A673 (cell line): Measurements from ENCODE around the gene DMD. TPM values are rescaled to one million over a fixed set of nuclear protein-coding genes. Genes with fewer than 3 reads are reported as not detected.

ENCODE experiments used
- BruUV-seq: library from RNA; stranded (reverse); fragments of 400-500 nt; replicated peaks from 2 replicates; lab custom pipeline; 2021; lab: Mats Ljungman, UMichigan
- CTCF ChIA-PET: fragments of 300-600 bp; sonication (Branson Sonifier 250); formaldehyde crosslinking; loops from one replicate; lab custom pipeline; 2022; ENCODE audit warnings: antibody characterized with exemption; lab: Charles Lee
- POLR2A ChIA-PET: fragments of 300-600 bp; sonication (Branson Sonifier 250); formaldehyde crosslinking; loops from one replicate; lab custom pipeline; 2022; ENCODE audit warnings: antibody characterized with exemption; ENCODE audit not compliant: low non-redundant PET; lab: Charles Lee
- DNase-seq: peaks from one replicate; pipeline ENCODE4 v3.0.0-alpha.2; 2015; ENCODE audit warnings: low spot score
- H3K27ac ChIP-seq: fragments of 200-600 bp; sonication (generic); 2 replicates; pipeline ENCODE4 v1.5.1; 2016; ENCODE audit warnings: mixed run types, low read depth, mild to moderate bottlenecking, mixed read lengths, antibody characterized with exemption, low read length; ENCODE audit not compliant: poor library complexity, severe bottlenecking
- H3K27me3 ChIP-seq: fragments of 200-600 bp; sonication (generic); replicated peaks from 2 replicates; pipeline ENCODE4 v1.6.1; 2017; ENCODE audit warnings: mixed run types, low read depth, mild to moderate bottlenecking, mixed read lengths, antibody characterized with exemption, low read length; ENCODE audit not compliant: insufficient read depth, poor library complexity
- H3K36me3 ChIP-seq: fragments of 200-600 bp; sonication (generic); 2 replicates; pipeline ENCODE4 v1.6.1; 2016; ENCODE audit warnings: mixed run types, mild to moderate bottlenecking, mixed read lengths, antibody characterized with exemption, low read length; ENCODE audit not compliant: insufficient read depth, poor library complexity, severe bottlenecking
- H3K4me1 ChIP-seq: fragments of 200-600 bp; sonication (generic); 2 replicates; pipeline ENCODE4 v1.6.1; 2017; ENCODE audit warnings: mixed run types, mild to moderate bottlenecking, mixed read lengths, antibody characterized with exemption, low read length; ENCODE audit not compliant: insufficient read depth, poor library complexity, severe bottlenecking
- H3K4me3 ChIP-seq: fragments of 200-600 bp; sonication (generic); 2 replicates; pipeline ENCODE4 v1.5.1; 2016; ENCODE audit warnings: low read depth, mixed run types, mild to moderate bottlenecking, mixed read lengths, low read length; ENCODE audit not compliant: poor library complexity, severe bottlenecking
- H3K9me3 ChIP-seq: fragments of 200-600 bp; sonication (generic); 2 replicates; pipeline ENCODE4 v1.6.1; 2016; ENCODE audit warnings: mixed run types, low read depth, mild to moderate bottlenecking, mixed read lengths, antibody characterized with exemption, low read length; ENCODE audit not compliant: poor library complexity, severe bottlenecking
- CTCF ChIP-seq: fragments of 300-800, 200-600 bp; sonication (generic); conservative IDR thresholded peaks from 2 replicates; pipeline ENCODE4 v1.5.1; 2017; ENCODE audit warnings: low read depth, mild to moderate bottlenecking, antibody characterized with exemption, low read length, moderate library complexity, mixed read lengths
- EZH2 ChIP-seq: fragments of 200-600 bp; sonication (generic); IDR thresholded peaks from 2 replicates; pipeline ENCODE4 v1.6.1; 2017; ENCODE audit warnings: borderline replicate concordance, low read depth, mild to moderate bottlenecking, mixed read lengths, antibody characterized with exemption, low read length; ENCODE audit not compliant: poor library complexity, severe bottlenecking
- intact Hi-C: fragments of 100-400 bp; cut with micrococcal nuclease; formaldehyde crosslinking; loops from one replicate; pipeline ENCODE4 v1.10.0; 2022; ENCODE audit not compliant: unreplicated experiment
- total RNA-seq: library from RNA; stranded (reverse); gene quantifications from 2 replicates; pipeline ENCODE4 v1.2.3, GENCODE V29; 2021

DMD gene
- total RNA-seq, 1 experiment from 2014 or later = 5.4 TPM

- Histone ChIP-seq H3K4me1 (no peaks in the 10 kb centered on the region), H3K36me3 (no peaks in the 10 kb centered on the region), H3K9me3 (no peaks in the 10 kb centered on the region), H3K27ac (no peak overlapping the region), H3K27me3 (no peaks in the 10 kb centered on the region), H3K4me3 (no peak overlapping the region)
- intact Hi-C loops = loop anchor here (1.0 to 5.0 kb wide), 3 partner anchors 209 to 385 kb away; no protein-coding TSS in a partner anchor
- CTCF ChIA-PET = interaction anchor here (0.7 to 1.9 kb wide), 3 partner anchors 210 to 688 kb away, joined by 3 to 5 read pairs (median 3); no protein-coding TSS in a partner anchor
- POLR2A ChIA-PET = no interaction called here
- BruUV-seq = no TSS peak
- peak; percentile 79 for DNase-seq
- no peak for TF ChIP-seq EZH2
- peak; percentile 64 for TF ChIP-seq CTCF
Measured at GRCh38 chrX:31423609-31424189, 1787.7 kb downstream of the DMD start.

GRCh38 chrX:31421441-31421840 is 1789.9 kb downstream of the DMD start:
- no peaks in the 10 kb centered on the region for H3K36me3 ChIP-seq
- intact Hi-C loops = loop anchor here (5.0 kb wide), 1 partner anchor 236 kb away; no protein-coding TSS in a partner anchor
- BruUV-seq = no TSS peak
- DNase-seq = no peak
- TF ChIP-seq EZH2 (no peak), CTCF (no peak)
- POLR2A ChIA-PET = no interaction called here
- H3K27ac ChIP-seq = no peak overlapping the region
- H3K9me3 ChIP-seq = no peaks in the 10 kb centered on the region
- H3K4me1 ChIP-seq = no peaks in the 10 kb centered on the region
- H3K4me3 ChIP-seq = no peak overlapping the region
- H3K27me3 ChIP-seq = no peaks in the 10 kb centered on the region
- CTCF ChIA-PET = no interaction called here

GRCh38 chrX:31420711-31421151 is 1790.6 kb downstream of the DMD start:
- peak; percentile 2 for DNase-seq
- BruUV-seq = no TSS peak
- no peaks in the 10 kb centered on the region for H3K9me3 ChIP-seq
- ChIA-PET CTCF (no interaction called here), POLR2A (no interaction called here)
- H3K4me3 ChIP-seq = no peak overlapping the region
- intact Hi-C loops = loop anchor here (5.0 kb wide), 1 partner anchor 237 kb away; no protein-coding TSS in a partner anchor
- no peaks in the 10 kb centered on the region for H3K4me1 ChIP-seq
- no peak overlapping the region for H3K27ac ChIP-seq
- H3K36me3 ChIP-seq = no peaks in the 10 kb centered on the region
- no peak for TF ChIP-seq CTCF
- TF ChIP-seq EZH2 = no peak
- no peaks in the 10 kb centered on the region for H3K27me3 ChIP-seq
